ENCODE data around the gene RMDN2.
A peak's percentile ranks its signal among the peaks of the same experiment; 100 is the strongest.
"Not testable (repeated sequence)": the region's sequence is repeated elsewhere in the genome, so short reads cannot be mapped to it uniquely, and the experiment has no call there.

RMDN2 gene

DNA sequence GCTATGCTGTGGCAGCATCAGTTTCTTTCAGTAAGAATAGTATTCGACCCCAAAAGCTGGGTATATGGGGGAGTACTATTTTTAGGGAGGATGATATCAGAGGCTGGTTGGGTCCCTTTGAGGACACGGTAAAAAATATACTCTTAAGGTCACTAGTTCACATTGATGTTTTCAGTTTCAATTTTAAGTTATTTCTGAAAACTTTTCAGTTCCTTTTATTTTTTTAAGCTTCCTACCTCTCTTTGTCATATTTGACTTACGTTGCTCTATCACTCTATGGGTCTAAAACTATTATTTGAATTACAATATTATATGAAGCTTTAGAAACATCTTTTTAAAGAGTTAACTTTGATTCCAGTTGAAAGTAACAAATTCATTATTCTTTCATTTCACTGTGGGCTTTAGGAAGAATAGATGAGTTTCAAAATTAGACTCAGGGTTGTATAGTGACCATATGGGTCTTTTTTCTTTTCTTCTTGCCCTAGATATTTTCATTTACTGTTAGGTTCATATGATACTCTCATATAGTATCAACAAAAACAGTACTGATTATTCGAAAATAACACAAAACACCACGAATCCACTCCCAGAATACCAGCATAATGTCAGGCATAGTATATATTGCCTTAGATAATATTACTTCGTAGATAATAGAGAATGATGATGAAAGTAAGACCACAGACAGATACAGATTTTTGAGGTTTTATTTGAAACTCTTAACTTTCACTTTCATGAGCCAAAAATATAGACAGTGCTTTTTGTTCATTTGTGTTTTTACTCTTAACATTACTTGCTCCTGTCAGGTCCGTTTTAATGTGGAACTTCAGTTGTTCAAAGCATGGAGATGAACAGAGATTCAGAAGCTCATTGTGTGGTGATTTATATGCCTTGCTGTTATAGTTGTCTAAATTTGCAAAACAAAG, 9.8 kb downstream of the RMDN2 start:
- no peak for DNase-seq (ENCODE audit: low spot score)

DNA sequence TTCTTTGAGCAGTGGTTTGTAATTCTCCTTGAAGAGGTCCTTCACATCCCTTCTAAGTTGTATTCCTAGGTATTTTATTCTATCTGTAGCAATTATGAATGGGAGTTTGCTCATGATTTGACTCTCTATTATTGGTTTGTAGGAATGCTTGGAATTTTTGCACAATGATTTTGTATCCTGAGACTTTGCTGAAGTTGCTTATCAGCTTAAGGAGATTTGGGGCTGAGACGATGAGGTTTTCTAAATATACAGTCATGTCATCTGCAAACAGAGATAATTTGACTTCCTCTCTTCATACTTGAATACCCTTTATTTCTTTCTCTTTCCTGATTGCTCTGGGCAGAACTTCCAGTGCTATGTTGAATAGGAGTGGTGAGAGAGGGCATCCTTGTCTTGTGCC, 12.5 kb downstream of the RMDN2 start:
- DNase-seq (ENCODE audit: low spot score), result not testable (repeated sequence)

DNA sequence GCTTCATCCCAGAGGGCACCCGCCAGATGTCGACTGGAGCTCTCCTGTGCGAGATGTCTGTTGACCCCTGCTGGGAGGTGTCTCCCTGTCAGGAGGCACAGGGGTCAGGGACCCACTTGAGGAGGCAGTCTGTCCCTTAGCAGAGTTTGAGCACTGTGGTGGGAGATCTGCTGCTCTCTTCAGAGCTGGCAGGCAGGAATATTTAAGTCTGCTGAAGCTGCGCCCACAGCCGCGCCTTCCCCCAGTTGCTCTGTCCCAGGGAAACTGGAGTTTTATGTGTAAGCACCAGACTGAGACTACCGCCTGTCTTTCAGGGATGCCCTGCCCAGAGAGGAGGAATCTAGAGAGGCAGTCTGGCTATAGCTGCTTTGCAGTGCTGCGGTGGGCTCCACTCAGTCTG, 16.2 kb downstream of the RMDN2 start:
- not testable (repeated sequence) for DNase-seq (ENCODE audit: low spot score)

DNA sequence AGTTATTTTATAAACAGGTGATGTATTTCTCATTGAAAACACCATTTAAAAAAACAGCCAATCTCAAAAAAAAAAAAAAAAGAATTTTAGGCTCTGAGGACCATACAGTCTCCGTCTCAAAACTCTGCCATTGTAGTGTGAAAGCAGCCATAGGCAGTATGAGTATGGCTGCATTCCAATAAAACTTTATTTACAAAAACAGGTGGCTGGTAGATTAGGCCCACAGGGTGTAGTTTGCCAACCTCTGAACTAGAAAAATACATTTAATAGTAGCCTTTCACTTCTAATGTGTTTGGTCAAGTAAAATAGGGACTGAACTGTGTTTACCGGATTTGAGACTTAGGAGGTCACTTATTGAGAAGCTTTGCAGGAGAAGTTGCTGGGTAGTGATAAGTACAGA, 19.2 kb downstream of the RMDN2 start:
- no peak for DNase-seq (ENCODE audit: low spot score)

DNA sequence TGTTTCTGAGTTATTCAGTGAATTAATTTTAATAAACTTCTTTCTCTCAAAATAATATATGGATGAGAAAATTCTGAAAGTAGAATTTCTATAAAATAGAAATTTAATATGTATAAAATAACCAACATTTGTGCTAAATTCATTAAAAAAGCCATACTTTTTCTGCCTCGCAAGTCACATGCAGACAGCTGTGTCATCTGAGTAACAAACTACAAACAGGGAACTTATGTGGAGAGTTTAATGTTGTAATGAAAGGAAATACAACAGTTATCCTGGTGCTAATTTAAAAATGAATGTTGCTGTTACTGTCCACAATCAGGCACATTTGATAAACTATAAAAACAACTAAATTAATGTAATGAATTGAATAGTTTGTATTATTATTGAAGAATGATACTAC, 22.2 kb downstream of the RMDN2 start:
- no peak for DNase-seq (ENCODE audit: low spot score)

DNA sequence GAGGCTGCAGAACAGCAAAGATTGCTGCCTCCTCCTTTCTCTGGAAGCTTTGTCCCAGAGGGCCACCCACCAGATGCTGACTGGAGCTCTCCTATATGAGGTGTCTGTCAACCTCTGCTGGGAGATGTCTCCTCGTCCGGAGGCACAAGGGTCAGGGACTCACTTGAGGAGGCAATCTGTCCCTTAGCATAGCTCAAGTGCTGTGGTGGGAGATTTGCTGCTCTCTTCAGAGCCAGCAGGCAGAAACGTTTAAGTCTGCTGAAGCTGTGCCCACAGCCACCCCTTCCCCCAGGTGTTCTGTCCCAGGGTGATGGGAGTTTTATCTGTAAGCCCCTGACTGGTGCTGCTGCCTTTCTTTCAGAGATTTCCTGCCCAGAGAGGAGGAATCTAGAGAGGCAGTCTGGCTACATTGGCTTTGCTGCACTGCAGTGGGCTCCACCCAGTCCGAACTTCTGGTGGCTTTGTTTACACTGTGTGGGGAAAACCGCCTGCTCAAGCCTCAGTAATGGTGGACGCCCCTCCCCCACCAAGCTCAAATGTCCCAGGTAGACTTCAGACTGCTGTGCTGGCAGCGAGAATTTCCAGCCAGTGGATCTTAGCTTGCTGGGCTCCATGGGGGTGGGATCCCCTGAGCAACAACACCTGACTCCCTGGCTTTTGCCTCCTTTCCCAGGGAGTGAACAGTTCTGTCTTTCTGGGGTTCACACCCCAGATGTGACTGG, 37.1 kb downstream of the RMDN2 start:
- not testable (repeated sequence) for DNase-seq (ENCODE audit: low spot score)

DNA sequence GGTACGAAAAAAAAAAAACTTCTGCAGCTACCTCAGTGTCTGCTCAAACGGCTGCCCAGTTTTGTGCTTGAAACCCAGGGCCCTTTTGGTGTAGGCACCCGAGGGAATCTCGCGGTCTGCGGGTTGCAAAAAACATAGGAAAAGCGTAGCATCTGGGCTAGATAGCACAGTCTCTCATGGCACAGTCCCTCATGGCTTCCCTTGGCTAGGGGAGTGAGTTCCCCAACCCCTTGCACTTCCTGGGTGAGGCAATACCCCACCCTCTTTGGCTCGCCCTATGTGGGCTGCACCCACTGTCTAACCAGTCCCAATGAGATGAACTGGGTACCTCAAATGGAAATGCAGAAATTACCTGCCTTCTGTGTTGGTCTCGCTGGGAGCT, 37.6 kb downstream of the RMDN2 start:
- DNase-seq (ENCODE audit: low spot score), result not testable (repeated sequence)

DNA sequence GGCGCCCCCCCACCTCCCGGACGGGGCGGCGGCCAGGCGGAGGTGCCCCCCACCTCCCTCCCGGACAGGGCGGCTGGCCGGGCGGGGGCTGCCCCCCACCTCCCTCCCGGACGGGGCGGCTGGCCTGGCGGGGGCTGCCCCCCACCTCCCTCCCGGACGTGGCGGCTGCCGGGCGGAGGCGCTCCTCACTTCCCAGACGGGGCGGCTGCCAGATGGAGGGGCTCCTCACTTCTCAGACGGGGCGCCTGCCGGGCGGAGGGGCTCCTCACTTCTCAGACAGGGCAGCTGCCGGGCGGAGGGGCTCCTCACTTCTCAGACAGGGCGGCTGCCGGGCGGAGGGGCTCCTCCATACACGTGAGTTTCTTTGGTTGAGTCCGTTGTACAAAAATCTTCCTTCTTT, 38.8 kb downstream of the RMDN2 start:
- DNase-seq (ENCODE audit: low spot score), result not testable (repeated sequence)

DNA sequence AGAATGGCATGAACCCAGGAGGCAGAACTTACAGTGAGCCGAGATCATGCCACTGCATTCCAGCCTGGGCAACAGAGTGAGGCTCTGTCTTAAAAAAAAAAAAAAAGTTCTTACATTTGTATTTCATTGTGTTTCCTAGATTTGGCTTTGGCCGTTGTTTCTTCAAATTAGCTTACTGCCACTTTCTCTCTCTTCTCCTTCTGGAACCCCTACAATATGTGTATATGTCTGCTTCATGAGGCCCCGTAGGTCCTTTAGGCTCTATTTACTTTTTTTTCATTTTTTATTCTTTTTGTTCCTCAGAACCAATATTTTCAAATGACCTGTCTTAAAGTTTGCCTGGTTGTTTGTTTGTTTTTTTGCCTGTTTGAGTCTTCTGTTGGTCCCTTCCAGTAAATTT, 41.2 kb downstream of the RMDN2 start:
- no peak for DNase-seq (ENCODE audit: low spot score)

DNA sequence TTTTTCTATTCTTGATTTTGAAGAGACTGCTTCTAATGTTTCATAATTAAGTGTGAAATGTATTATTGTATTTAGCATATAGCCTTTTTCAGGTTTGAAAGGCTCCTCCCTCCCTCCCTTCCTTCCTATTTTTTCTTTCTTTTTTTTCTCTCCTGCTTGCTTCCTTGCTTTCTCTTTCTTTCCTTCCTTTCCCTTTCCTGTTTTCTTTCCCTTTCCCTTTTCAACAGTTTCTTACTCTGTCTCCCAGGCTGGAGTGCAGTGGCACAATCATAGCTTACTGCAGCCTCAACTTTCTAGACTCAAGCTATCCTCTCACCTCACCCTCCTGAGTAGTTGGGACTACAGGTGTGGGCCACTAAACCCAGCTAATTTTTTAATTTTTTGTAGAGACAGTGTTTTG, 44.6 kb downstream of the RMDN2 start:
- DNase-seq (ENCODE audit: low spot score), result no peak

DNA sequence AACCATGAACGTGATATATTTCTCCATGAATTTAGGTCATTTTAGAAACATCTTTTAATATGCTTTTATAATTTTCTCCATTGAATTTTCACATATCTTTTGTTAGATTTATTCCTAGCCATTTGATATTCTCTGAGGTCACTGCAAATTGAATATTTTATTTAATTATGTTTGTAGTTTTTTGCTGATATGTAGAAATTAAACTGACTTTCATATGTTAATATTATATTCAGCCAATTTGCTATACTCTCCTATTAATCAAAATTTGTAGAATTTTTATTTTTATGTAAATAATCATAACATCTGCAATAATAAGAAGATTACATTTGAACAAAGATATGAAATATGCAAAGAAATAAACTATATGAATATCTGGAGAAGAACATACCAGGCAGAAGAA, 46.9 kb downstream of the RMDN2 start:
- no peak for DNase-seq (ENCODE audit: low spot score)

DNA sequence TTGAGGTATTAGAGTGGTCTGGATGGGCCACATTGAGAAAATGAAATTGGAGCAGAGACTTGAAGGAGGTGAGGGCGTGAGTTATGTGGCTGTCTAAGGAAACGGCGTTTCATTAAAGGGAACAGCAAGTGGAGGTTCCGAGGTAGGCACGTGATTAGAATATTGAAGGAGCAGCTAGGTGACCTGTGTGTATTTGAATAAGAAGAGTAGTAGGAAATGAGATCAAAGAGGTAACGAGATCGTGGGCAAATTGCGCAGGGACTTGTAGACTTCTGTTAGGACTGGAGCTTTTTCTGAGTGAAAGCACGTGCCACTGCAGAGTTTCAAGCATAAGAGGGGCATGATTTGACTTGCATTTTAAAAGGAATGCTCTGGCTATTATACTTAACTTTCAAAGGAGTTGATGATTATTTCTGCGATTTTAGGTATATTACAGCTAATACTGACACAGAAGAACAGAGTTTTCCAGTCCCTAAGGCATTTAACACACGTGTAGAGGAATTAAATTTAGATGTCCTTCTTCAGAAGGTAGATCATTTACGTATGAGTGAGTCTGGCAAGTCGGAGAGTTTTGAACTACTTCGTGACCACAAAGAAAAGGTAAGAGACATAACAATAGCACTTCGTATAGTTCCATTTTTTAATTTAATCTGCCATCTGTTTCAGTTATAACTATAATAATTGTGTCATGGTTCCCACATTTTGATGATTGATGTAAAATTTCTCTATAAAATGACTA, 48.7 kb downstream of the RMDN2 start:
- DNase-seq (ENCODE audit: low spot score), result no peak

DNA sequence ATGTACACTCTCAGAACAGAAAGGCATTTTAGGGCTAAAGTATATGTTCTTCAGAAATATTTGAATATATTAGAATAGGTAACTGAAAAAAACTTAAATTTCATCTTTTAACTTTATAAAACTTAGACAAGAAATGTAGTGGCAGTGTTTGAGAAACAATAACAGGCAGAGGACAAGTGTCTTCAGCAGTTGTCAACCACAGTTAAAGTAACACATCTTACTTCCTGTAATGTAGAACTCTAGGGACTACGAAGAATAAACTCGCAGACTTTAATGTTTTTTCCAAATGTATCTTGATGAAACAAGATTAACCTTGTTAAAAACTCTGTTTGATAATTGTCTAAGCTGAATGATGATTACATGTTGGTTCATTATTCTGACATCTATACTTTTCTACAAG, 50.7 kb downstream of the RMDN2 start:
- DNase-seq (ENCODE audit: low spot score), result no peak

DNA sequence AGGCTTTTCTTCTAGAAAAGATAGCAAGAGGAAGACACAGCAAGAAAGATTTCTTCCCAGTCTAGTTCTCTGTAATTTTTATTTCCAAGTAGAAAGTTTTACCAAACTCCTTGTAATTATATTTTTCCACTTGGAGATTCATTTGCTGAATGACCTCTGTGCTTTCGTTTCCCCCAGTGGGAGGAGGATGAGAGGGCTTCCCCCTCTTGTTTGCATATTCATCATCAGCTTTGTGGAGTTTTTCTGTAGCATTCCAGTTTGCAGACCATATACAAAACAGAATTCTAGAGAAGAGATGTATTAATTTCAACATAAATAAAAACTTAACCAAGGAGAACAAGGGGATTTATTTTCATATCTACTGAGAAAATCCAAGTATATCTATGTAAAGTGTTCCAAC, 51.3 kb downstream of the RMDN2 start:
- no peak for DNase-seq (ENCODE audit: low spot score)

DNA sequence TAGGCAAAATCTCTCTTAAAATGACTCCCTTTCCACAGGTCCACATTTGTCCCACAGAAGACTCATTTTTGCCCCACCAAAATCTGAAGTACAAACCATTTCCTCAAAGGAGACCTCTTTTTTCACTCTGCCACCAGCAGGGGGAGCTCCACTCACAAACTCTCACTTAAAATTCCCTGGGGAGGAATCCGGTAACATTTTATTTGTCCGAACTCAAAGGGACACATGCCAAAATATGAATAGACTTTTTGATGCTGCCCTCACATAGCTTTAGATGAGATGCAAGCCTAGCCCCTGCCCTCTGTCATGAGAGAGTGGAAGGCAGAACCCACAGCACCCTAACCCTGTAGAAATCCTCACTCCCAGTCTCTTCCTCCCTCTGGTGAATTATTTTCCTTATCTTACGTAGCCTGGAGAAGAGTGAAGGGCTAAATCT, 57.1 kb downstream of the RMDN2 start:
- DNase-seq (ENCODE audit: low spot score), result peak; percentile 50

DNA sequence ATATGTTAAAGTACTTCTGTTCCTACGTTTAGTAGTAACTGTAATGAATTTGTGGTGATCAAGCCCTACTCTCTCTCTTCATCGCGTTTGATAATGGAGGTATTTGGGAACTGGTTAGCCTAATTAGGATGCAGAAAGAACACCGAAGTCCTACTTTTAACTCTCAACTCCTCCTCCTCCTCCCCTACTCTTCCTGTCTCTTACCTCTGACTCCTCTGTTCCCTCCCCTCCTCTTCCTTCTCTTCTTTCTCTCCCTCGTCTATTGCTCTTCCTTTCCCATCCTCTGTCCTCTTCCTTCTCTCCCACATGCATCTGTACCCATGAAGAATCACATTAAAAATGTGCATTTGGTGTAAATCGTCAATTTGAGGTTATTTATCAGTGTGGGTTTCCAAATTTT, 57.8 kb downstream of the RMDN2 start:
- no peak for DNase-seq (ENCODE audit: low spot score)

DNA sequence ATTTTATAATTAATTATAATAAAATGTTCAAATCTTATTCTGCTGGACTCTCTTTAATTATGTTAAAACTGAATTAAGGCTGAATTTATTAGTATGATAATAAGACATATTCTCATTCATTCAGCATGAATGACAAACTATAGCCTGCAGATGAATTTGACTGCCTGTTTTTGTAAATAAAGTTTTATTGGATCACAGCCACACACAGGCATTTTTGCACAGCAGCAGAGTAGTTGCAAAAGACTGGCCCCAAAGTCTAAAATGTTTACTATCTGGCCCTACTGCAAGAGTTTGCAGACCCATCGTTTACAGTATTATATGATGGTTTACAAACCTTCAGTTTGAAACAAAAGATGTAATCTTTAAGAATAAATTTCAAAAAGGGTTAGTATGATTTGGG, 58.6 kb downstream of the RMDN2 start:
- no peak for DNase-seq (ENCODE audit: low spot score)

DNA sequence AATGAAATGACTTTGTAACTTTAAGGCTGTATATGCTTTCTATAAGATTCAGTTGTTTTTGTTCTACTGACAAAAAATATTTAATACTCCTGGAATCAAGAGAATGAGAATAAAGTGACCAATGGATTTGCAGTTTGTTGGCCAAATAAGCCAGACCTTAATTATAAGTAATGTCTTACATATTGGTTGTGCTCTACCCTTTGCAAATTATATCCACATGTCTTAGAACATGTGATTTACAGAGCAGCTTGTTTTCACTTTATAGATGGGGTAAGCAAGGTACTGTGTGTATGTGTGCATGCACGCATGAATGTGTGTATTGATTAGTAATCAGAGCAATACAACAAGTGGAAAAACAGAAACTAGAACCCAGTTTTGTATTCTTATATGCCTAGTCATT, 59.1 kb downstream of the RMDN2 start:
- DNase-seq (ENCODE audit: low spot score), result no peak

DNA sequence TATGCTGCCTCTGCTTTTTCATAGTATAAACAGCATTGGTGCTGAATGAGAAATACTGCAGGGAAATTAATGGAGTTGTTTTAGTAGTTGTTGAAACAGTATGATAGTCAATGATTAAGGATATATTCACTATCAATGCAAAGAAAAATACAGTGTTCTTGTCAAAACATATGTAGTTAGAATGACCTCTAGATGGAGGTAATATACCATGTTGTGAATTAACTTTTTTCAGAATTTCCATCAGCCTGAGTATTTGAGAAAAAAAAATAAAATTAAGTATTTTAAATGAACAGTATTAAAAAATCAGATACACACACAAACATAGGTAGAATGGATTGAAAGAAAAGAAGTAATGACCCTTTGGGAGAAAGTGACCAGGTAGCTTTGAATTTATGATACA, 59.5 kb downstream of the RMDN2 start:
- DNase-seq (ENCODE audit: low spot score), result no peak

DNA sequence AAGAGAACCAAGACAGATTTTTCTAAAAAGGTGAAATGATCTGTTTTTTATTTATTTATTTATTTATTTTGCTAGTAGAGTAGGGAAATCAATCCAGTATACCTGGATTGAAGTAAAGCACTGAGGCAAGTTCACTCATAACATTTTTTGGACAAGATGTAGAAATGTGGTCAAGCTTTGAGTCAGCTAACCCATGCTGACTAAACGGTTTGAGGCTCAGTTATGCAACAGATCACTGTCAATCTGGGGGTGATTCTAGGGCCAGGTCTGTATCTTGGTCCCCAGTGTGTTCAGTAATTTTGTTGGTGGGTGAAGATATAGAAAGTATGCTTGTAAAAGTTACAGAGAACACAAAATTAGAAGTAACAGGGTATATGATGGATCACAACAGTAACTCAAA, 60.2 kb downstream of the RMDN2 start:
- DNase-seq (ENCODE audit: low spot score), result no peak

DNA sequence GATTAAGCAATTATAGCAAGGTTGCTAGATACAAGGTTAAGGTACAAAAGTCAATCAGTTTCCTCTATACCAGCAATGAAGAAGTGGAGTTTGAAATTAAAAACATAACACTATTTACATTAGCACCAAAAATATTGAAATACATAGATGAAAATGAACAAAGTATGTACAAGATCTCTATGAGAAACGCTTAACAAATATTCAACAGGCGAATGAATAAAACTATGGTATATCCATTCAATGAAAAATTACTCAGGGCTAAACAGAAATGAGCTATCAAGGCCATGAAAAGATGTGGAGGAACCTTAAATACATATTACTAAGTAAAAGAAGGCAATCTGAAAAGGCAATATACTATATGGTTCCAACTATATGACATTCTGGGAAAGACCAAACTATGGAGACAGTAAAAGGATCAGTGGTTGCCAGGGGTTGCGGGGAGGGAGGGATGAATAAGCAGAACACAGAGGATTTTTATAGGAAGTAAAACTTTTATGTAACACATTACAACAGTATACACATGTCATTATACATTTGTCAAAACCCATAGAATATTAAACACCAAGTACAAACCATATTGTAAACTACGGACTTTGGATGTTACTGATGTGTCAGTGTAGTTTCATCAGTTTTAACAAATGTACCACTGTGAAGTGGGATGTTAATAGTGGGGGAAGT, 62.1 kb downstream of the RMDN2 start:
- DNase-seq (ENCODE audit: low spot score), result no peak

DNA sequence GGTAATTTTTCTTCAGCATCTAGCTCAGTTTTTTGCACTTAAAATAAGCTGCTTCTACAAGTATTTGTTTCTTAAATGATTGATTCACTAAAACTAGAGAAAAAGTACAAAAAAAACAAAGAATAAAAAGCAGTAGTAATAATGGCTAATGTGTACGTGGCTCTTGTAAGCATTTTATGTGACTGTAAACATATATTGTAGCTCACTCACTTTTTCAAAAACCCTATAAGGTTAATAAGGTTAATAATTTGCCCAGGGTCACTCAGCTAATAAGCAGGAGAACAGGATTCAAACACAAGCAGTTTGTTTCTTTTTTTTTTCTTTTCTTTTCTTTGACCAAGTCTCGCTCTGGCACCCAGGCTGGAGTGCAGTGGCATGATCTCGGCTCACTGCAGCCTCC, 67.5 kb downstream of the RMDN2 start:
- DNase-seq (ENCODE audit: low spot score), result no peak
